ENCODE data around the gene DCTD.

Gene DCTD

DNA sequence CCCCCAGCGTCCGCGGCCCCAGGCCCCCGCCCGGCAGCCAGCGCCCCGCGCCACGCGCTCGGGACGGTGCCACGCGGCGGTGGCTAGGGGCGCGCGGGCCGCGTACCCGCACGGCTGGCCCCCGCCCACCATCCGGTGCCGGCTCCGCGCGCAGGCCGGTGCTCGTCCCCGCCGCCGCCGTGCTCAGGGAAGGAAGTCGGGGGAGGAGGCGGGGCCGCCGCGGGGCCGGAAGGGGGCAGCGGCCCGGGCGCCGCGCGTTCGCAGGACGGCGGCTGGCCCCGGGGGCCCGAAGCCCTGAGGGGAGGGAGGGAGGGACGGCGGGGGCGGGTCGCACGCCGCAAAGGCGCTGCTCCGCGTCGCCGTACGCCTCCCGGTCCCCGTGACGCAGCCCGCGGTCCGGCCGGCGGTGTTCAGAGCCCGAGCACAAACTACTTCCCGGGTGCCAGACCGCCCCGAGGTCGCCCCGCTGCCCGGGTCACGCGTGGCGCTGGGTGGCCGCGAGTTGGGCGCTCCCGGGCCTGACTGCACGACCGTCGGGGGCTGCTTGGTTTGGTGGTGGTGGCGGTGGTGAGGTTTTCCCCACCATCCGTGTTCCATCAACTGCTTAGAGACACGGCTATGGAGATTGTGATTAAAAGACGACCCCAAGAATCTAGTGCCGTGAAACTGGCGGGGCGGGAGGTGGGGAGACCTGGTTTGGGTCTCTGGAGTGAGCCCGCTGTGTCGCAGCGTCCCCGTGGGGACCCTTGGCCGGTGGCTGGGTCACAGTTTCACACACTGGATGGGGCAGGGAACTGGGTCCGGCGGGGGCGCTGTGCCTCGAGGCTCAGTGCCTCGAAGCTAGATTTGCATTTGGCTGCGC, at the start of gene DCTD:
Gene DCTD (minus strand): TSS at position 205 of the 862 bp plus-strand sequence. CDS start 1,818 bp downstream, outside the sequence.
- peak; percentile 32 for DNase-seq

DNA sequence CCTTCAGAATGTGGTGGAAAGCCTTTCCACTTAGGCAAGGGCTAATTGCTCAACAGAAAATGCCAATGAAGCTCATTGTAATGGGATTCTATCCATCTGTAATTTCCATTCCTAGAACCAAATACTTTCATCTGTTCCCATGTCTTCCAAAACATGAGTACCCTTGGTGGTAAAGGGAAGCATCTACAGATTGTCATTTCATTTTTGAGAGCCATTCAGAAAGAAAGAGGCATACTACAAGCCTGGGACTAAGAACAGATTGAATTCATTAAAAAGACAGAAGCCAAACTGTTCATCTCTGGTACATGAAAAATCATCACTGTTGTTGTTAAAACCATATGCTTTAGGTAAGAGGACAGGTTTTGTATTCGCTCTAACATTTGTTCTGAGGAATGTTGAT, 43.6 kb upstream of the DCTD start:
- DNase-seq = no peak

- DNase-seq = no peak
Observed at GRCh38 chr4:182960228-182960627, 43.0 kb upstream of the DCTD start.

GRCh38 chr4:182955411-182955810, 38.2 kb upstream of the DCTD start:
- no peak for DNase-seq

- no peak for DNase-seq
Observed at GRCh38 chr4:182944484-182945213, 27.5 kb upstream of the DCTD start.

DNA sequence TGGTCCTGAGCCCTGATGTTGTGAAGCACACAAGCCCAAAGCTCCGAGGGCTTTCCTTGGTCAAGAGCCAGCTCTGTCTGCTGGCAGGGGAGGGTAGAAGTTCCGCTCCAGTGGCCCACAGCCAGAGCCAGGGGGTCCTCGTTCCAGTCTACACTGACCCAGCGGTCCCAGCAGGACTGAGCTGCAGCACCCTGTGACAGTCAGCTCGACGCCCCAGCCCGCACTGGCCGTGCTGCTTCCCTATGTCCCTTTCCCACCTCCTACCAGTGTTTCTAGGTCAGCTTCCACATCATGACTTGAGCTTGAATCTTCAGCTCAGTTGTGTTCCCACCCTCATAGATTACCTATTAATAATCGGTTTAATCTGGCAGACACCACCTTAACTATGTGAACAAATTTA, 22.5 kb upstream of the DCTD start:
- DNase-seq = no peak

GRCh38 chr4:182938205-182938645, 21.0 kb upstream of the DCTD start:
- DNase-seq = peak; percentile 34

DNA sequence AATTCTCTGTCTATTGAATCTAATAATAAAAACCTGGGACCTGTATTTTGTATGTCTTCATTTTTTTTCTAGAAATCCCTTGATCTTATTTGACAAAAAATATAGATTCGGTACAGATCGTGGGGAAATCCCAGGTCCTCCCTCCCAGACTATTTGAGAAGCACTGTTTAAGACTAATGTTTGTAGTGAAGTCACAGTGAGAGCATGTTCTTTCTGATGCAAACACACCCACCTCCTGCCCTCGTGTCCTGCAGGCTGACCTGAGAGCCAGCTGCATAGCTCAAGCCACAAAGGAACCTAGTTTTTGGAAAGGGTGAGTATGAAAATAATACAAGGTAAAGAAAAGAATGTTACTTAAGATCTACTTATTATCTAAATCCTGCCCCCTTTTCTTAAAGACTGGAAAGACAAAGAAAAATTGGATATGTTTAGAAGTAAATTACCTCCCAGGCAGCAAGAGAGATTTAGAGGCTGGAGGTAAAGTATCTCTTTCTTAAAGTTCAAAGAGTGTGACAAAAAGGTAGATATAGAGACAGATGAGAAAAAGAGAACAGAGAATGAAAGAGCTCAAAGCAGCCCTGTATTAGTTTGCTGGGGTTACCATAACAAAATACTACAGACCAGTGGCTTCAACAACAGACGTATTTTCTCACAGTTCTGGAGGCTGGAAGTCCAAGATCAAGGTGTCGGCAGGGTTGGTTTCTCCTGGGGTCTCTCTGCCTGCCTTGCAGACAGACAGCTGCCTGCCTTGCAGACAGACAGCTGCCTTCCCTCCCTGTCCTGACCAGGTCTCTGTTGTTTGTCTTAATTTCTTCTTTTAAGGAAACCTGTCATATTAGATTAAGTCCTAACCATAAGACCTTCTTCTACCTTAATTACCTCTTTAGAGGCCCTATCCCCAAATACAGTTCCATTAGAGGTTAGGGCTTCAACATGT, 20.4 kb upstream of the DCTD start:
- DNase-seq = no peak

- no peak for DNase-seq
Observed at GRCh38 chr4:182932651-182933050, 15.5 kb upstream of the DCTD start.

GRCh38 chr4:182931691-182932345, 14.6 kb upstream of the DCTD start:
- DNase-seq = no peak

DNA sequence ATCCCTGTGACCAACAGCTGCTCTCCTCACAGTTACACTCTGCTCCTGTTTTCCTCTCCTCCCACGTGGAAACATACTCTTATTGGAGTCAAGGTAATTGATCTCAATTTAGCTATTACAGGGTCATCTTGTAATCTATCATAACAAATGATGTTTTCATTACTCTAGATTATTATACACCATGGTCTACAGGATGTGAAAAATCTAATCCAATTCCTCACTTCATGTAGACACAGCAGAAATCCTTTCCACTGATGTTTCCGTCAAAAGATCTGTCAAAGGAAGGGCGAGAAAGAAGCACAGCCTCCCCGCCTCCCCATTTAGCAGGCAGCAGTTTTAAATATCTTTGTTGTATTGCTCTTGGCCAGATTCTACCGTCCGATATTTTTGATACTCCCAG, 13.7 kb upstream of the DCTD start:
- DNase-seq = no peak

DNA sequence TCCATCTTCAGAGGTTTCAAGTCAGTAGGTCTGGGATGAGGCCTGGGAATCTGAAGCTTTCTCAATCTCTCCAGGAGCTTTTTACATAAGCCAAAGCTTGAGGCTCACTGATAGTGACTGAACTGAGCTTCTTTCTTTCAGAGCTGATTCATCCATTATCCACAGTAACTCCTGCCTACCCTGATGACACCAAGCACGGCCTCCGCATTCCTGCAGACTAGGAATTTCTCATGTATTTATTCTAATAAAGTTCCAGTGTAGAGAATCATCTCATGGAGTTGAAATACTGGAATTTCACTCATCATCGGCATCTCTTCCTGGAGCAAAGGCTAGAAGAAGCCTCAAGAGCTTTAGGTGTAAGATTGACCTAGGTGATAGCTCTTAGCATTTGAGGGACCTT, 12.1 kb upstream of the DCTD start:
- DNase-seq = no peak

GRCh38 chr4:182928061-182928460, 10.9 kb upstream of the DCTD start:
- DNase-seq = no peak

DNA sequence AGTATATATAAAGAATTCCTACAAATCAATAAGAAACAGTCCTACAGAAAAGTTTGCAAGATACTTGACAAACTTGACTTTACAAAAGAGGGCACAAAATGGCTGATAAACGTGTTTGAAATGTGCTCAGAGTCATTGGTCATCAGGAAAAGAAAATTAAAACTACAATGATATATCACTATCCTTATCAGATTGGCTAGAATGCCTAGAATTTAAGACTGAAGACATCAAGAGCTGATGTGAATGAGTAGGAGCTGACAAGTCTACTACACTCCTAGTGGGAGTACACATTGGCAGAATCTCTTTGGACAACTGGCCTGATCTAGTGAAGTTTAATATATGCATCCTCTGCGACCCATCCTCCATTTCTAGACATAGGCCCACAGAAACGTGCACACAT, 10.3 kb upstream of the DCTD start:
- DNase-seq = no peak

- no peak for DNase-seq
Observed at GRCh38 chr4:182925855-182926254, 8.7 kb upstream of the DCTD start.

GRCh38 chr4:182925298-182925757, 8.1 kb upstream of the DCTD start:
- peak; percentile 75 for DNase-seq

DNA sequence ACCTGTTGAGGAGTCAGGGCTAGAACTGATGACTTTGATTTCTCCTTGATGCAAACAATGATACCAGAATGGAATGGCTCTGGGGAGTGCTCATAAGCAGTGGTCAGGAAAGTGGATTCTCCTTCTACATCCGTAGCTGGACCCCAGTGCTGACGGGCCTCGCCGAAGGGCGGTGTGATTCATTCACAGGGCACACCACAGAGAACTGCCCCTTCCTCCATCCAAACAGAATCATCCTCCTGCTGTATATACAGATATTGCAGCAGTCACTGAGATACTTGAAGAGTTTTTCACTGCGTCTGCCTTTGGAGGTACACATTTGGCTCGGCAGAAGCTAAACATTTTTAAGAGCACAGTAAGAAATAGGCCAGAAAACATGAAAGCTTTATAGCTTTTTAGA, 7.3 kb upstream of the DCTD start:
- DNase-seq = no peak

GRCh38 chr4:182923796-182924340, 6.7 kb upstream of the DCTD start:
- DNase-seq = no peak

DNA sequence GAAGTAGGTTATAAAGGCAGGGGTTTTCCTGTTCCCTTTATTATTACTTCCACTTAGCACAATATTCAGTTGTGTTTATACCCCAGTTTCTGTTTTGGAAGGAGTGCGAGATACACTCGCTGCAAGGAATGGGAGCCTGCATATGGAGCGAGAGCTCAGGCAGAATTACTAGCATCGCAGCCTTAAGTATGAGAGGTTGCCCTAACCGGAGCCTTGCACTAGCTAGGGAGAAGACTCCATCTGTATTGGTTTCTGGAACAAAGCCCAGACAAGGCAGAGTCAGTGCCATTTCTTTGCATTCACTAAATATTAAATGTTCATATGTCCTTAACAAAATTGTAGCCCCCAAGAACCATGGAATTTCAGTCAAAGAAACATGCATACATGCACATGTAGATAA, 6.2 kb upstream of the DCTD start:
- no peak for DNase-seq

GRCh38 chr4:182922501-182923284, 5.5 kb upstream of the DCTD start:
- DNase-seq = no peak

DNA sequence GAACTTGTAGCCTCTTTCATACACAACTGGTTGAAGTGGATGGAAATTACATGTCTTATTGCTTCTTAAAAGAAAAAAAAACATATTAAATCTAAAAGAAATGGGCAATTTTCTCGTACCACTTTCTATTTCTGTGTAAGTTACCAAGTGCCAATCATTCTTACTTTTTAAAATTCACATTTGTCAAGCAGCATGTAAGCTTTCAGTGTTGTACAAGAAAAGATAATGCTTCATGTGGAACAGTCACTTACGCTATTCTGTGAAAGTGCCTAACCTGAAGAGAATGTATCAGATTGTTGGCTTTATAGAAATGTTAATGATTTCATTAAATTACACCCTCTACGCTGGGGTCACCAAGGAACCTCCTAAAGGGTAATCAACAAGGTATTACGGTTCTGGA, 4.4 kb upstream of the DCTD start:
- DNase-seq = no peak

All from NCI-H2171 treated with DMSO at 0.1 percent for 48 hours (cell line).